ENCODE results near the gene CENPP. TPM values are rescaled to one million over a fixed set of nuclear protein-coding genes. Genes with fewer than 3 reads are reported as not detected.

Gene CENPP
- total RNA-seq, 4 donors from 2014 or later: 14.1 to 39.5 (median 19.2) TPM

GRCh38 chr9:92558612-92559374, 233.0 kb downstream of the CENPP start:
- H3K27ac ChIP-seq: no peak overlapping the region
- H3K36me3 ChIP-seq: no peaks in the 10 kb centered on the region
- no peak overlapping the region for H3K4me3 ChIP-seq
- H3K9me3 ChIP-seq: no peaks in the 10 kb centered on the region
- DNase-seq (ENCODE audit: low spot score in 2 of 2): no peak
- no peaks in the 10 kb centered on the region for H3K27me3 ChIP-seq
- WGBS: 97% methylated on average over 13 of the region's 16 CpGs
- TF ChIP-seq EP300 (IDR thresholded peaks at IDR 0.05) (no peak), CTCF (IDR thresholded peaks at IDR 0.05) (no peak), POLR2AphosphoS5 (IDR thresholded peaks at IDR 0.05) (no peak), POLR2A (IDR thresholded peaks at IDR 0.05) (no peak)
- H3K4me1 ChIP-seq: peaks cover 20% of the 10 kb centered on the region

- peaks cover 24% of the 10 kb centered on the region for H3K4me1 ChIP-seq
- H3K4me3 ChIP-seq: no peak overlapping the region
- no peak for DNase-seq (ENCODE audit: low spot score in 2 of 2)
- H3K27ac ChIP-seq: no peak overlapping the region
- 78% methylated on average over 5 of the region's 5 CpGs for WGBS
- no peak for TF ChIP-seq CTCF (IDR thresholded peaks at IDR 0.05)
- no peak for TF ChIP-seq POLR2AphosphoS5 (IDR thresholded peaks at IDR 0.05)
- no peak for TF ChIP-seq EP300 (IDR thresholded peaks at IDR 0.05)
- no peak for TF ChIP-seq POLR2A (IDR thresholded peaks at IDR 0.05)
- no peaks in the 10 kb centered on the region for H3K36me3 ChIP-seq
- H3K27me3 ChIP-seq: no peaks in the 10 kb centered on the region
- no peaks in the 10 kb centered on the region for H3K9me3 ChIP-seq
Measured at GRCh38 chr9:92561374-92562330, 235.9 kb downstream of the CENPP start.

GRCh38 chr9:92562461-92562967, 236.8 kb downstream of the CENPP start:
- no peak for TF ChIP-seq POLR2AphosphoS5 (IDR thresholded peaks at IDR 0.05)
- no peak for TF ChIP-seq EP300 (IDR thresholded peaks at IDR 0.05)
- no peak for TF ChIP-seq CTCF (IDR thresholded peaks at IDR 0.05)
- no peak for TF ChIP-seq POLR2A (IDR thresholded peaks at IDR 0.05)

GRCh38 chr9:92563116-92564100, 237.7 kb downstream of the CENPP start:
- 70% methylated on average over 3 of the region's 3 CpGs for WGBS
- TF ChIP-seq POLR2AphosphoS5 (IDR thresholded peaks at IDR 0.05): no peak
- TF ChIP-seq CTCF (IDR thresholded peaks at IDR 0.05): no peak
- no peak for TF ChIP-seq POLR2A (IDR thresholded peaks at IDR 0.05)
- TF ChIP-seq EP300 (IDR thresholded peaks at IDR 0.05): no peak
- H3K9me3 ChIP-seq: peaks cover 3% of the 10 kb centered on the region
- no peaks in the 10 kb centered on the region for H3K36me3 ChIP-seq
- no peaks in the 10 kb centered on the region for H3K27me3 ChIP-seq
- H3K4me1 ChIP-seq: peaks cover 24% of the 10 kb centered on the region
- no peak overlapping the region for H3K27ac ChIP-seq
- H3K4me3 ChIP-seq: no peak overlapping the region
- DNase-seq (ENCODE audit: low spot score in 2 of 2): no peak

More at GRCh38 chr9:92562461-92562967, 236.8 kb downstream of the CENPP start:
- no peaks in the 10 kb centered on the region for H3K27me3 ChIP-seq
- H3K36me3 ChIP-seq: no peaks in the 10 kb centered on the region
- no peak overlapping the region for H3K27ac ChIP-seq
- no peaks in the 10 kb centered on the region for H3K9me3 ChIP-seq
- DNase-seq (ENCODE audit: low spot score in 2 of 2): no peak
- peaks cover 24% of the 10 kb centered on the region for H3K4me1 ChIP-seq
- WGBS: 67% methylated on average over 5 of the region's 5 CpGs
- H3K4me3 ChIP-seq: no peak overlapping the region

Data from suprapubic skin (tissue), 4 donors.